ENCODE results near the gene AQP11. TPM values are rescaled to one million over a fixed set of nuclear protein-coding genes. Genes with fewer than 3 reads are reported as not detected.
"Not testable (repeated sequence)": the region's sequence is repeated elsewhere in the genome, so short reads cannot be mapped to it uniquely, and the experiment has no call there.

Gene AQP11
- polyA plus RNA-seq, 2 of the 4 experiments (the other 2 are of a cell fraction) = 2.3 to 2.6 TPM

DNA sequence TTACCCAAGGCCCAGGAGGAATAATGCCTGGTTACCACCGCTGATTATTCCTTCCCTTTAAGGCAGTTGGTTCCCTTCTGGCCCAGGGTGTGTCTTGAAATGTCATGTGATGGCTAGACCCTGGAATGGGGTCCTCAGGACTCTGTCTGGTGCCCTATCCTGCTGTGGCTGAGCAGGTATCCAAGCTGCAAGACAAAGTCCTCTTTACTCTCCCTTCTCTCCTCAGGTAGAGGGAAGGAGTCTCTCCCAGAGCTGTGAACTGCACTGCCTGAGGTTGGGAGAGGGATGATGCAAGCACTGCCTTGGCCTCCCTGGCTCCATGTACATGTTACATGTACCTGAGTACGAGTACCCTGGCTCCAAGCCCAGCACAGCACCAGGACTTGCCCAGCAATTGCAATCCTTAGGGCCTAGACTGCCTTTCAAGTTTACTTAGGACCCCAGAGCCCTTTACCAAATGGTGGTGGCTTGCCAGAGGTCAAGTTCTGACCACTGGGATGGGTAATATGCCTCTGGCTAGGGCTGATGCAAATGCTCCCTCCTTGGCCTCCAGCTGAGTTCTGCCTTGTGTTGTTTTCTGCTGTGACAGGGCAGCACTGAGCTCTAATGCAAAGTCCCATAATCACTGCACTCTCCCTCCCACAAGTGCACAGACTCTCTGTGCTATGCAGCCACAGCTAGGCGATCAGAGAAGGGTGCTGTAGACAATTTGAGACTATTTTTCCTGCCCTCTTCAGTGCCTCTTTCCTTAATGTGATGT is 20.7 kb upstream of the AQP11 start:
- H3K27ac ChIP-seq = no peak overlapping the region
- H3K4me3 ChIP-seq = no peak overlapping the region
- H3K4me2 ChIP-seq = no peak overlapping the region
- no peaks in the 10 kb centered on the region for H3K4me1 ChIP-seq
- FAIRE-seq = no peak
- no peak for DNase-seq (ENCODE audit: low read depth in 1 of 2, low spot score in 1 of 2)
- CTCF ChIA-PET = interaction anchor here (0.8 to 2.4 kb wide), 3 partner anchors 9 to 21 kb away, joined by 3 to 5 read pairs (median 5); no protein-coding TSS in a partner anchor
- peaks cover 10% of the 10 kb centered on the region; the same call in 1 of the 3 replicates for H3K9me3 ChIP-seq
- POLR2A ChIA-PET = no interaction called here
- no peak for ATAC-seq
- no peak for TF ChIP-seq EHMT2 (IDR thresholded peaks at IDR 0.05; ENCODE audit: low read depth)
- TF ChIP-seq, protein P1, sequence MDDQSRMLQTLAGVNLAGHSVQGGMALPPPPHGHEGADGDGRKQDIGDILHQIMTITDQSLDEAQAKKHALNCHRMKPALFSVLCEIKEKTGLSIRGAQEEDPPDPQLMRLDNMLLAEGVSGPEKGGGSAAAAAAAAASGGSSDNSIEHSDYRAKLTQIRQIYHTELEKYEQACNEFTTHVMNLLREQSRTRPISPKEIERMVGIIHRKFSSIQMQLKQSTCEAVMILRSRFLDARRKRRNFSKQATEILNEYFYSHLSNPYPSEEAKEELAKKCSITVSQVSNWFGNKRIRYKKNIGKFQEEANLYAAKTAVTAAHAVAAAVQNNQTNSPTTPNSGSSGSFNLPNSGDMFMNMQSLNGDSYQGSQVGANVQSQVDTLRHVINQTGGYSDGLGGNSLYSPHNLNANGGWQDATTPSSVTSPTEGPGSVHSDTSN (IDR thresholded peaks at IDR 0.05) = no peak
- no peak for TF ChIP-seq SMC3 (IDR thresholded peaks at IDR 0.05)
- no peak for TF ChIP-seq KDM1A (IDR thresholded peaks at IDR 0.05; ENCODE audit: low read depth)
- no peak for TF ChIP-seq ZC3H11A (IDR thresholded peaks at IDR 0.05)
- TF ChIP-seq, protein P2, sequence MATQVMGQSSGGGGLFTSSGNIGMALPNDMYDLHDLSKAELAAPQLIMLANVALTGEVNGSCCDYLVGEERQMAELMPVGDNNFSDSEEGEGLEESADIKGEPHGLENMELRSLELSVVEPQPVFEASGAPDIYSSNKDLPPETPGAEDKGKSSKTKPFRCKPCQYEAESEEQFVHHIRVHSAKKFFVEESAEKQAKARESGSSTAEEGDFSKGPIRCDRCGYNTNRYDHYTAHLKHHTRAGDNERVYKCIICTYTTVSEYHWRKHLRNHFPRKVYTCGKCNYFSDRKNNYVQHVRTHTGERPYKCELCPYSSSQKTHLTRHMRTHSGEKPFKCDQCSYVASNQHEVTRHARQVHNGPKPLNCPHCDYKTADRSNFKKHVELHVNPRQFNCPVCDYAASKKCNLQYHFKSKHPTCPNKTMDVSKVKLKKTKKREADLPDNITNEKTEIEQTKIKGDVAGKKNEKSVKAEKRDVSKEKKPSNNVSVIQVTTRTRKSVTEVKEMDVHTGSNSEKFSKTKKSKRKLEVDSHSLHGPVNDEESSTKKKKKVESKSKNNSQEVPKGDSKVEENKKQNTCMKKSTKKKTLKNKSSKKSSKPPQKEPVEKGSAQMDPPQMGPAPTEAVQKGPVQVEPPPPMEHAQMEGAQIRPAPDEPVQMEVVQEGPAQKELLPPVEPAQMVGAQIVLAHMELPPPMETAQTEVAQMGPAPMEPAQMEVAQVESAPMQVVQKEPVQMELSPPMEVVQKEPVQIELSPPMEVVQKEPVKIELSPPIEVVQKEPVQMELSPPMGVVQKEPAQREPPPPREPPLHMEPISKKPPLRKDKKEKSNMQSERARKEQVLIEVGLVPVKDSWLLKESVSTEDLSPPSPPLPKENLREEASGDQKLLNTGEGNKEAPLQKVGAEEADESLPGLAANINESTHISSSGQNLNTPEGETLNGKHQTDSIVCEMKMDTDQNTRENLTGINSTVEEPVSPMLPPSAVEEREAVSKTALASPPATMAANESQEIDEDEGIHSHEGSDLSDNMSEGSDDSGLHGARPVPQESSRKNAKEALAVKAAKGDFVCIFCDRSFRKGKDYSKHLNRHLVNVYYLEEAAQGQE (IDR thresholded peaks at IDR 0.05) = no peak
- no peak for TF ChIP-seq CBX2 (IDR thresholded peaks at IDR 0.05; ENCODE audit: borderline replicate concordance, low read depth)
- TF ChIP-seq ZFP36 (IDR thresholded peaks at IDR 0.05; ENCODE audit: borderline replicate concordance, partially characterized antibody) = no peak
- TF ChIP-seq ZNF302 (CRISPR knock-in tag; IDR thresholded peaks at IDR 0.05) = no peak
- no peak for TF ChIP-seq CHD2 (IDR thresholded peaks at IDR 0.05; ENCODE audit: low read length, partially characterized antibody)
- TF ChIP-seq HOXA7 (CRISPR knock-in tag; IDR thresholded peaks at IDR 0.05) = no peak
- no peak for TF ChIP-seq RAD21 (conservative IDR thresholded peaks at IDR 0.05 in 1 of 2, IDR thresholded peaks at IDR 0.05 in 1 of 2)
- no peak for TF ChIP-seq POLR2A (IDR thresholded peaks at IDR 0.05; ENCODE audit: low read length)
- TF ChIP-seq EP300 (IDR thresholded peaks at IDR 0.05) = no peak
- TF ChIP-seq, protein P3, sequence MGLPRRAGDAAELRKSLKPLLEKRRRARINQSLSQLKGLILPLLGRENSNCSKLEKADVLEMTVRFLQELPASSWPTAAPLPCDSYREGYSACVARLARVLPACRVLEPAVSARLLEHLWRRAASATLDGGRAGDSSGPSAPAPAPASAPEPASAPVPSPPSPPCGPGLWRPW (IDR thresholded peaks at IDR 0.05) = no peak
- 41% methylated on average over 3 of the region's 3 CpGs for WGBS (ENCODE audit: missing lambda C conversion rate)

DNA sequence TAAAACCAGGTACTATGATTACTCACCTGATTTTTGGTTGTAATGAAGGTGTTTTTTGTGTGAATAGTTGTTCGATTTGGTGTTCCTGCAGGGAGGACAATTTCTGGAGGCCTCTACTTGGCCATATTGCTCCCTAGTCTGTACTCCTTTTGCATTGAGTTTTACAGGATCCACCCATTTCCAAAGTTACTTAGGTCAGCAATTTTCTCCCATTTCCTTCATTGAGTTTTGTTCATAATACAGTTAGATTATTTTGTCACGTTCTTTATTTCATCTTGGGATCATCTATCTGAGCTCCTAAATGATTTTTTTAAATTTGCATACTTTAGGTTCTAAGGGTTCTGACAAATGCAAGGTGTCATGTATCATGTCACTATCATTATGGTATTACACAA is 20.1 kb upstream of the AQP11 start:
- TF ChIP-seq ESRRA (IDR thresholded peaks at IDR 0.05; ENCODE audit: borderline replicate concordance, low read length) (no peak), MAFK (IDR thresholded peaks at IDR 0.05; ENCODE audit: partially characterized antibody) (peak; percentile 92)
- no peaks in the 10 kb centered on the region for H3K4me1 ChIP-seq
- no peak overlapping the region for H3K4me3 ChIP-seq
- CTCF ChIA-PET = interaction anchor here (1.2 to 1.4 kb wide), 2 partner anchors 12 to 22 kb away, joined by 3 to 4 read pairs; no protein-coding TSS in a partner anchor
- ATAC-seq = no peak
- POLR2A ChIA-PET = no interaction called here
- no peak overlapping the region for H3K27ac ChIP-seq
- 65% methylated on average over 2 of the region's 2 CpGs for WGBS (ENCODE audit: missing lambda C conversion rate)
- no peak overlapping the region for H3K4me2 ChIP-seq
- FAIRE-seq = no peak
- 0 out of 3 replicates have a peak, but pooled peaks cover 5% of the 10 kb centered on the region for H3K9me3 ChIP-seq
- DNase-seq (ENCODE audit: low read depth in 1 of 2, low spot score in 1 of 2) = no peak

DNA sequence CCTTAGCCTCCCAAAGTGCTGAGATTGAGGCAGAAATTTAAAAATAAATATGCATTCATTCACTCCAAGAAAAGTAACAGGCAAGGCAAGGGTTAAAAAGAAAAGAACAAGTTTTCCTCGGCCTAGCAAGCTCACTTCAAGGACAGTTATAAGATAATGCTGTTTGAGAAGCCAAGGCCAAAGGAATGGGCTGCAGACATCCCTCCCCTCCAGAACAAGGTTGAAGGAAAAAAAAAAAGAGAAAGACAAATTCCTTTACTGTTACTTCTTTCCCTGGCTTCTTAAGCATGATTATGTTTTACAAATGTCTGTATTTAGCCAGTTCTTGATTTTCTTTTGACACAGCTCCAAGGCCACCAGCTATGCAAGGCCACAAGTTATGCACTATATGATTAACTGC is 18.9 kb upstream of the AQP11 start:
- DNase-seq (ENCODE audit: low read depth in 1 of 2, low spot score in 1 of 2); FAIRE-seq; ATAC-seq; H3K4me1 ChIP-seq; POLR2A ChIA-PET; H3K27ac ChIP-seq; H3K9me3 ChIP-seq; H3K4me2 ChIP-seq; H3K4me3 ChIP-seq: not testable (repeated sequence)
- 16% methylated on average over 1 of the region's 1 CpG for WGBS (ENCODE audit: missing lambda C conversion rate)
- CTCF ChIA-PET = interaction anchor here (1.2 kb wide), 1 partner anchor 13 kb away, joined by 4 read pairs; no protein-coding TSS in a partner anchor

DNA sequence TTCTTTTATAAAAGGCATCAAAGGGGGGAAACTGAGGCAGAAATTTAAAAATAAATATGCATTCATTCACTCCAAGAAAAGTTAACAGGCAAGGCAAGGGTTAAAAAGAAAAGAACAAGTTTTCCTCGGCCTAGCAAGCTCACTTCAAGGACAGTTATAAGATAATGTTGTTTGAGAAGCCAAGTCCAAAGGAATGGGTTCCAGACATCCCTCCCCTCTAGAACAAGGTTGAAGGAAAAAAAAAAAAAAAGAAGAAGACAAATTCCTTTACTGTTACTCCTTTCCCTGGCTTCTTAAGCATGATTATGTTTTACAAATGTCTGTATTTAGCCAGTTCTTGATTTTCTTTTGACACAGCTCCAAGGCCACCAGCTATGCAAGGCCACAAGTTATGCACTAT is 14.3 kb upstream of the AQP11 start:
- WGBS (ENCODE audit: missing lambda C conversion rate) = 8% methylated on average over 1 of the region's 1 CpG
- H3K27ac ChIP-seq; FAIRE-seq; H3K9me3 ChIP-seq; H3K4me1 ChIP-seq; H3K4me2 ChIP-seq; H3K4me3 ChIP-seq; ATAC-seq; DNase-seq (ENCODE audit: low read depth in 1 of 2, low spot score in 1 of 2); POLR2A ChIA-PET: not testable (repeated sequence)
- CTCF ChIA-PET = interaction anchor here (0.7 to 1.4 kb wide), 2 partner anchors 9 to 27 kb away, joined by 4 to 7 read pairs; no protein-coding TSS in a partner anchor
